HG02610 (cell line): ENCODE results near the gene FBXO21.

Source experiments
- ATAC-seq: cut with Tn5 transposase; IDR thresholded peaks from one replicate; pipeline ENCODE4 v1.9.1; 2021; ENCODE audit warnings: mild to moderate bottlenecking, moderate library complexity; ENCODE audit not compliant: unreplicated experiment

FBXO21 gene

GRCh38 chr12:117141097-117141898, 49.0 kb downstream of the FBXO21 start:
- no peak for ATAC-seq

GRCh38 chr12:117140397-117141096, 49.7 kb downstream of the FBXO21 start:
- ATAC-seq, result no peak

GRCh38 chr12:117139025-117139717, 51.1 kb downstream of the FBXO21 start:
- ATAC-seq, result no peak

DNA sequence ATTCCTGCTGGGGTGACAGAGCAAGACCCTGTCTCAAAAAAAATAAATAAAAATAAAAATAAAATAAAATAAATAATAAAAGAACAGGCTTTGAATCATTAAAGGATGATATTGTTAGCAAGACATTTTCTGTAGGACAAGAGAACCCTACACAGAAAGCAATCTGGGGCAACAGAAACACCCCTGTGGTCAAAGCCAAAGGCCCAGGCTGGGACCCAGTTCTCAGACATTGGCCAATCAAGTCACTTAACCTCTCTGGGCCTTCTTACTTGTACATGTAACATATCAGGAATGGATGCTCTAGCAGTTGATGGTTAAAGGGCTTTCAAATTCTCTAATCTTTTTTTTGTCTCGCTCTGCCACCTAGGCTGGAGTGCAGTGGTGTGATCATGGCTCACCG, 55.5 kb downstream of the FBXO21 start:
- ATAC-seq, result no peak

GRCh38 chr12:117134059-117134458, 56.2 kb downstream of the FBXO21 start:
- no peak for ATAC-seq

DNA sequence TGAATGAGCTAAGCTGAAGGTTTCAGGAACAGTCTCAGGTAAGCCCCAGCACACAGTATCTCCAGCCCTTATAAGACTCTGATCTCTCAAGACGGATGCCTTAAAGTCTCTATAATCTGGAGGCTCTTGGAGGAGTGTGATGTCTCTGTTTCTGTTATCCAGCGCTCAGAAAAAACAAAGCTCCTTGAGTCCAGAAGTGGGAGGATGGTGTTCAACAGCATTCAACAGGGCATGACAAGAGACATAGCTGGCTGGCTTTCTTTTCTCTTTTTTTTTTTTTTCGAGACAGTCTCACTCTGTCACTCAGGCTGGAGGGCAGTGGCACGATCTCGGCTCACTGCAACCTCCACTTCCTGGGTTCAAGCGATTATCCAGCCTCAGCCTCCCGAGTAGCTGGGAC, 59.5 kb downstream of the FBXO21 start:
- no peak for ATAC-seq

- ATAC-seq, result no peak
These were observed 60.9 kb downstream of the FBXO21 start for GRCh38 chr12:117129391-117129790.

- ATAC-seq, result no peak
These were observed 62.1 kb downstream of the FBXO21 start for GRCh38 chr12:117127933-117128823.

- no peak for ATAC-seq
These were observed 63.9 kb downstream of the FBXO21 start for GRCh38 chr12:117126335-117126734.

- ATAC-seq, result no peak
These were observed 64.5 kb downstream of the FBXO21 start for GRCh38 chr12:117125767-117126166.

GRCh38 chr12:117125272-117125613, 65.0 kb downstream of the FBXO21 start:
- no peak for ATAC-seq

DNA sequence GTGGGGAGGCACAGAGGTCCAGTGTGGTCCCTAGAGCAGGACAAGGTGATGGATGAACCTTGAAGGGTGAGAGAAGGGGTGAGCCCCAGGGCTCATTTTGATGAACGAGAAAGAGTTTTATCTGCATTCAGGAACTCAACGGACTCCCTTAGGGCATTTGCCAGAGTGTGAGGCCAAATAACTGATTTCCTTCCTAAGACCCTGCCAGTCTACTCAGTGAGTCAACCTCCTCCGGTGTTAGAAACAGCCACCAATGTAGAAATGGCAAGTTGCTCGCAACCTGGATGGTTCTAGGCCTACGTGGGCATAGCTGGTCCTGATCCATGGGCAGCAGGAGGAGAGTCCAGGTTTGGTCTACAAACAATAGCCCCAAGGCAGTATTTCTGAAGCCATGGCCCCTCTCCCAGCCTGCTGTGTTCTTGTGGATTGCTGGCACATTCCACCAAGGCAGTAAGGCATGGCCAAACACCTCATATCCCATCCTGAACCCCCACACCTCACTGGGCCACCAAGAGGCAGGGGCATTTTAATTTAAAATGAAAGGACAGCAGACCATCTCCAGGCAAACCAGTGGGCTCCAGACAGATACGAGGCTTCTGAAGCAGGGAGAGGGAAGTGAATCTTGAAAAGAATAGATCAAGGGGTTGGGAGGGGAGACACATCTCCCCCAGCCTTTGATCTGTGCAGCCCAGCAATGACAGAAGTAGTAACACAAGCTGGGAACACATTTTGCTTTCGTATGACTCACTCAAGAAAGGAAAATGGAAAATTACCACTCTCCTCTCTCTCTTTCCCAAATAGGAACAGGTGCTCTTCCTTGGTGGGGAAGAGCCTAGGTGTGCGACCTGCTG, 65.6 kb downstream of the FBXO21 start:
- ATAC-seq, result no peak

DNA sequence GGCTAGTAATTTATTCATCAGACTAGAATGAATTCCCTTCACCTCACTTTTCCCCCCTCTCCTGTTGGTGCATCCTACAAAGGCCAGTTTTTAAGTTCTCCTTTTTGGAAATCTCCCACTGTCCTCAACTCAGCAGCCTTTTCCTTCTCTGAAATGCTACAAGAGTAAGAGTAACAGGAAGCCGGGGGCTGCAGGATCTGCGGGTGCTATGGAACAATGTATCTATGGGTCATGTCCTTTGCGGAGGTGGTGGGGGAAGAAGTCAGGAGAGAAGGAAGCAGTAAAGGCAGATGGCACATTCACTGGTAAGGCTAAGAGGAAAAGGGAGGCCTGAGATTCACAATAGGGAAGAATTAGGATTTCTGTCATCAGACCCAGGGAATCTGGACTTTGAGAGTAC, 68.8 kb downstream of the FBXO21 start:
- no peak for ATAC-seq

GRCh38 chr12:117120787-117121186, 69.5 kb downstream of the FBXO21 start:
- no peak for ATAC-seq

- ATAC-seq, result no peak
These were observed 70.6 kb downstream of the FBXO21 start for GRCh38 chr12:117119592-117120198.

DNA sequence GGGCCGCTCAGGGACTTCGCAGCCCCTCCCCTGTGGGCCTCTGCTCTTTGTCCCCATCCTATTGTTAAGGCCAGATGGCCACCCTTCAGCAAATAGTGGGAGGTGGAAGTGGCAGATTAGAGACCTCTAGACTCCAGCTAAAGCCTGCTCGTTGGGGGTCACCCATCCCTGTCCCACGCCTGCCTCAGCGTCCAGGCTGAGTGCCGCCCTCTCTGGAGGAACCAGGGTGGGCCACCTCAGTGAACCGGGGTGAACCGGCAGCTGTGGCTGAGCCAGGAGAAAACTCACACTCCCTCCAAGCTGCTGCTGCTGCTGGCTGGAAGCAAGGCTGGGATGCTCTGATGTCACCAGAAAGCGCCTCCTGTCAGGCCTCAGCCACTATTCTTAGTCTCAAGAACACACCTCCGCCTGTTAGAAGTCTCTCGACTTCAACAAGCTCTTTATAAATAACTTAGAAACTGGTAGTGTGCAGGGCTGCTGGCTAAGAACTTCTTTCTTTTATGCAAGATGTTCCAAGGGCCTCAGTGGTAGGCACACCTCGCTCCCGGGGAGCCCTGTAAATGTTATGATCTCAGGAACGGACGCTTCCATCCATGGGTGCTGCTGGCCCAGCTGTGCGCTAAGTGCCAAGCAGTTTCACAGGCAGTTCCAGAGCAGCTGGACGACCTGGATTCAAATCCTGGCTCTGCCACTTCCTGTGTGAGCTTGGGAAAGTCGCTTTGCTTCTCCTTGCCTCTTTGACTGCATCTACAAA, 71.3 kb downstream of the FBXO21 start:
- no peak for ATAC-seq

GRCh38 chr12:117114784-117115183, 75.5 kb downstream of the FBXO21 start:
- ATAC-seq, result no peak

- no peak for ATAC-seq
These were observed 77.0 kb downstream of the FBXO21 start for GRCh38 chr12:117113231-117113630.
